ENCODE data around the gene EIF3B. TPM values are rescaled to one million over a fixed set of nuclear protein-coding genes. Genes with fewer than 3 reads are reported as not detected.

The EIF3B gene
- total and polyA plus RNA-seq, 9 of the 15 experiments (the other 6 are each of a cell fraction or from before 2014, with no cell fraction given): 25.9 to 494 (median 357) TPM

- TF ChIP-seq UBTF (IDR thresholded peaks at IDR 0.05; ENCODE audit: borderline replicate concordance in 1 of 2, low read depth in 2 of 2, low read length in 2 of 2) (no peak), SAFB (IDR thresholded peaks at IDR 0.05; ENCODE audit: borderline replicate concordance, low read depth, low read length) (no peak), ZBTB5 (IDR thresholded peaks at IDR 0.05) (no peak)
These were observed 50.1 kb downstream of the EIF3B start (continued) for GRCh38 chr7:2404714-2405119.

- FAIRE-seq: no peak
- no peak overlapping the region for H3K4me3 ChIP-seq
- ChIA-PET CTCF (ENCODE audit: low intra/inter-chr PET ratio) (no interaction called here), POLR2A (interaction anchor here (0.6 to 1.5 kb wide), 4 partner anchors 9 to 1078 kb away, joined by 4 to 6 read pairs (median 4); no protein-coding TSS in a partner anchor)
- H3K9ac ChIP-seq (ENCODE audit: insufficient read depth in 1 of 2, low read depth in 2 of 2, low read length in 2 of 2): peak overlapping the region; percentile 65 to 86; a peak in 2 of 4 replicates
- H3K27ac ChIP-seq (ENCODE audit: extremely low read depth, low read depth, low read length): peak overlapping the region; percentile 73; the same call in 1 of the 3 replicates
- no peaks in the 10 kb centered on the region for H3K9me3 ChIP-seq (replicated peaks; ENCODE audit: control insufficient read depth, insufficient read depth, low read depth, low read length)
- H2AFZ ChIP-seq (ENCODE audit: low read depth, low read length): no peak overlapping the region
- peaks cover 39% of the 10 kb centered on the region for H3K79me2 ChIP-seq (ENCODE audit: control insufficient read depth, insufficient read depth, low read length)
- peak overlapping the region; percentile 83 for H3K4me2 ChIP-seq (ENCODE audit: insufficient read depth, low read length)
- no peak for TF ChIP-seq ZNF589 (CRISPR knock-in tag; IDR thresholded peaks at IDR 0.05; ENCODE audit: low read depth)
- TF ChIP-seq ARID4B (CRISPR knock-in tag; IDR thresholded peaks at IDR 0.05): 0 out of 2 replicates have a peak, but pooled peaks have one; percentile 18
- in situ Hi-C loops (cut with MboI) (no loop called here), intact Hi-C loops (cut with micrococcal nuclease) (no loop called here)
- H3K36me3 ChIP-seq (ENCODE audit: control insufficient read depth, insufficient read depth, low read length): no peaks in the 10 kb centered on the region; the same call in 2 of the 3 replicates
- no peak for ATAC-seq
- no TSS peak for BruUV-seq (replicated peaks)
- no peak for DNase-seq (ENCODE audit: extremely low read depth in 1 of 4, low spot score in 3 of 4)
- H3K4me1 ChIP-seq (replicated peaks in 1 of 2; ENCODE audit: control insufficient read depth in 2 of 2, insufficient read depth in 2 of 2, low read length in 2 of 2): peaks cover 55 to 58% of the 10 kb centered on the region in 2 experiments
- 68% methylated on average over 10 of the region's 10 CpGs for WGBS (ENCODE audit: insufficient coverage, low coverage, missing lambda C conversion rate)
- H4K20me1 ChIP-seq (replicated peaks; ENCODE audit: control insufficient read depth, insufficient read depth, low read length): no peaks in the 10 kb centered on the region
- H3K27me3 ChIP-seq (ENCODE audit: control insufficient read depth in 2 of 2, insufficient read depth in 2 of 2, low read length in 2 of 2): no peaks in the 10 kb centered on the region
- H3K9me1 ChIP-seq (ENCODE audit: control insufficient read depth, insufficient read depth, low read length): no peaks in the 10 kb centered on the region
These were observed 50.6 kb downstream of the EIF3B start for GRCh38 chr7:2405201-2405600.

All from K562 (cell line).